ENCODE results near the gene PDE6G. TPM values are rescaled to one million over a fixed set of nuclear protein-coding genes. Genes with fewer than 3 reads are reported as not detected.
A peak's percentile ranks its signal among the peaks of the same experiment; 100 is the strongest.

Gene PDE6G
- total and polyA plus RNA-seq, 2 of the 13 experiments (the other 11 are each of a cell fraction or from before 2014, with no cell fraction given) = 1.4 to 6.7 TPM

- TF ChIP-seq NFKBIZ (CRISPR knock-in tag; IDR thresholded peaks at IDR 0.05) (peak; percentile 44; the same call in 1 of the 2 replicates), CHD2 (IDR thresholded peaks at IDR 0.05; ENCODE audit: low read depth, low read length) (peak; percentile 53; the same call in 1 of the 2 replicates), NFYB (CRISPR knock-in tag; IDR thresholded peaks at IDR 0.05) (peak; percentile 99), NR0B2 (CRISPR knock-in tag; IDR thresholded peaks at IDR 0.05) (peak; percentile 71; the same call in 1 of the 2 replicates), ZNF407 (CRISPR knock-in tag; IDR thresholded peaks at IDR 0.05; ENCODE audit: not compliant biosample characterization) (peak; percentile 40), ZNF24 (IDR thresholded peaks at IDR 0.05) (0 out of 2 replicates have a peak, but pooled peaks have one; percentile 17), ZNF460 (CRISPR knock-in tag; IDR thresholded peaks at IDR 0.05; ENCODE audit: borderline replicate concordance) (0 out of 2 replicates have a peak, but pooled peaks have one; percentile 40), ZNF704 (CRISPR knock-in tag; IDR thresholded peaks at IDR 0.05; ENCODE audit: borderline replicate concordance) (peak; percentile 76), IKZF1 (IDR thresholded peaks at IDR 0.05) (no peak), SNAPC5 (CRISPR knock-in tag; IDR thresholded peaks at IDR 0.05; ENCODE audit: borderline replicate concordance) (no peak), MXD3 (CRISPR knock-in tag; IDR thresholded peaks at IDR 0.05) (peak; percentile 67), JARID2 (CRISPR knock-in tag; IDR thresholded peaks at IDR 0.05; ENCODE audit: insufficient replicate concordance) (no peak), SMC3 (IDR thresholded peaks at IDR 0.05; ENCODE audit: low read length) (no peak), CREM (IDR thresholded peaks at IDR 0.05) (peak; percentile 54), CREM (CRISPR knock-in tag; IDR thresholded peaks at IDR 0.05) (no peak), FOXP4 (CRISPR knock-in tag; IDR thresholded peaks at IDR 0.05) (peak; percentile 36; the same call in 1 of the 2 replicates)
These were observed 10.2 kb upstream of the PDE6G start, which contains the start of the genes CCDC137 and OXLD1 (continued) for GRCh38 chr17:81666342-81667191.
